Mesendoderm (in vitro differentiated cells): ENCODE data around the gene R3HDM2.

Source experiments
- DNase-seq: peaks from one replicate; pipeline ENCODE4 v3.0.0; 2013
- H2AK5ac ChIP-seq: 2 replicates; pipeline ENCODE4 v1.6.1; 2013; ENCODE audit warnings: low read length, inconsistent platforms
- H2BK120ac ChIP-seq: 2 replicates; pipeline ENCODE4 v1.6.1; 2013; ENCODE audit warnings: low read depth, mild to moderate bottlenecking, low read length, moderate library complexity, mixed read lengths
- H2BK15ac ChIP-seq: replicated peaks from 2 replicates; pipeline ENCODE4 v1.6.1; 2013; ENCODE audit warnings: low read depth, mild to moderate bottlenecking, moderate library complexity
- H2BK5ac ChIP-seq: 2 replicates; pipeline ENCODE4 v1.6.1; 2013; ENCODE audit warnings: low read length, inconsistent platforms
- H3K18ac ChIP-seq: 2 replicates; pipeline ENCODE4 v1.6.1; 2013; ENCODE audit warnings: mild to moderate bottlenecking, low read length, mixed read lengths
- H3K23ac ChIP-seq: one replicate; pipeline ENCODE4 v1.6.1; 2013; ENCODE audit warnings: low read length
- H3K27ac ChIP-seq: 2 replicates; pipeline ENCODE4 v1.5.1; 2013; ENCODE audit warnings: low read depth, mild to moderate bottlenecking, inconsistent platforms, low read length, moderate library complexity
- H3K27me3 ChIP-seq: 2 replicates; pipeline ENCODE4 v1.6.1; 2013; ENCODE audit warnings: low read length, control low read depth, mild to moderate bottlenecking, inconsistent platforms; ENCODE audit not compliant: insufficient read depth, poor library complexity
- H3K36me3 ChIP-seq: 2 replicates; pipeline ENCODE4 v1.6.1; 2013; ENCODE audit warnings: low read length, inconsistent platforms; ENCODE audit not compliant: control insufficient read depth, insufficient read depth
- H3K4ac ChIP-seq: one replicate; pipeline ENCODE4 v1.6.1; 2013; ENCODE audit warnings: low read depth, mild to moderate bottlenecking, low read length, moderate library complexity
- H3K4me1 ChIP-seq: 2 replicates; pipeline ENCODE4 v1.6.1; 2013; ENCODE audit warnings: low read depth, low read length, inconsistent platforms; ENCODE audit not compliant: control insufficient read depth
- H3K4me2 ChIP-seq: 2 replicates; pipeline ENCODE4 v1.6.1; 2013; ENCODE audit warnings: low read length
- H3K4me3 ChIP-seq: 2 replicates; pipeline ENCODE4 v1.5.1; 2013; ENCODE audit warnings: mild to moderate bottlenecking, low read length
- H3K56ac ChIP-seq: one replicate; pipeline ENCODE4 v1.6.1; 2013; ENCODE audit warnings: low read length
- H3K79me1 ChIP-seq: 2 replicates; pipeline ENCODE4 v1.6.1; 2013; ENCODE audit warnings: low read length, inconsistent platforms
- H3K79me2 ChIP-seq: 2 replicates; pipeline ENCODE4 v1.6.1; 2013; ENCODE audit warnings: mild to moderate bottlenecking, low read length; ENCODE audit not compliant: control insufficient read depth, insufficient read depth
- H3K9ac ChIP-seq: 2 replicates; pipeline ENCODE4 v1.6.1; 2013; ENCODE audit warnings: low read length, inconsistent platforms
- H4K5ac ChIP-seq: one replicate; pipeline ENCODE4 v1.6.1; 2013; ENCODE audit warnings: low read length
- H4K8ac ChIP-seq: one replicate; pipeline ENCODE4 v1.6.1; 2013; ENCODE audit warnings: low read depth, mild to moderate bottlenecking, control low read depth, low read length, moderate library complexity
- WGBS: extraction: QIAGEN DNeasy Blood & Tissue Kit; methylation state at CpG from one replicate; pipeline ENCODE4 v1.1.7; 2013; ENCODE audit warnings: low lambda C conversion rate, missing lambda C conversion rate; ENCODE audit not compliant: insufficient coverage; ENCODE audit errors: extremely low coverage; 5-methylcytosine and 5-hydroxymethylcytosine counted together

Gene R3HDM2

DNA sequence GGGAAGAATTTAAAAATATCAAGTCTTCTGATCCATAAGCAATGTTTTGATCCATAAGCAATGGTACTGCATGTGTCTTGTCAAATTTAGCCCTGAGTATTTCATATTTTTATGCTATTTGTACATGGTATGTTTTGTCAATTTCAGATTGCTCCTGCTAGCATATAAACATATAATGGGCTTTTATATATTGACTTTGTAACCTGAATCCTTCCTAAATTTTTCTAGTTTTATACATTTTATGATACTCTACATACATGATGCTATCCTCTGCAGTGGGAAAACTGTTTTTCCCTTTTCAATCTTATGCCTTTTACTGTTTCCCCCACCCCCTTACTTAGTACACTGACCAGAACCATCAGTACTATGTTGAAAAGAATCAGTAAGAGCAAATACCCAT lies 75.1 kb downstream of the R3HDM2 start:
- Histone ChIP-seq H3K79me2 (no peaks in the 10 kb centered on the region), H3K9ac (no peak overlapping the region), H3K27me3 (no peaks in the 10 kb centered on the region), H3K79me1 (no peaks in the 10 kb centered on the region), H4K5ac (no peak overlapping the region), H3K4ac (no peak overlapping the region), H3K23ac (no peak overlapping the region), H4K8ac (no peak overlapping the region), H3K4me3 (no peak overlapping the region), H3K18ac (no peak overlapping the region), H2BK15ac (no peak overlapping the region), H3K36me3 (no peaks in the 10 kb centered on the region), H2BK5ac (no peak overlapping the region), H3K4me2 (no peak overlapping the region), H3K4me1 (no peaks in the 10 kb centered on the region), H2BK120ac (no peak overlapping the region), H3K56ac (no peak overlapping the region), H3K27ac (no peak overlapping the region), H2AK5ac (no peak overlapping the region)
- no peak for DNase-seq

DNA sequence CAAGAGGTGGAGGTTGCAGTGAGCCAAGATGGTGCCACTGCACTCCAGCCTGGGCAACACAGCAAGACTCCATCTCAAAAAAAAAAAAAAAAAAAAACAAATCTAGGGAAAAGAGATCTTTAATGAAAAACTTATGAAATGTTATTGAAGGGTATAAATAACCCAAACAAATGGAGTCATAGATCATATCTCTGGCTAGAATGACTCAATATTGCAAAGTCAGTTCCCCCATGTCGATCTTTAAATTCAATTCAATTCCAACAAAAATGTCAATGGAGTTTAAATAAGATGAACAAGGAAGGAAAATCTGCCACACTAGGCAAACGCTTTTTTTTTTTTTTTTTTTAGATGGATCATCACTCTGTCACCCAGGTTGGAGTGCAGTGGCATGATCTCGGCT lies 78.7 kb downstream of the R3HDM2 start:
- no peaks in the 10 kb centered on the region for H3K79me1 ChIP-seq
- H3K4ac ChIP-seq: no peak overlapping the region
- no peak overlapping the region for H3K18ac ChIP-seq
- H3K4me3 ChIP-seq: no peak overlapping the region
- H3K9ac ChIP-seq: no peak overlapping the region
- H3K4me2 ChIP-seq: no peak overlapping the region
- H3K27ac ChIP-seq: no peak overlapping the region
- no peak overlapping the region for H2AK5ac ChIP-seq
- no CpG with 5 or more reads among the region's 3 CpGs for WGBS
- no peak overlapping the region for H4K5ac ChIP-seq
- H2BK15ac ChIP-seq: no peak overlapping the region
- H2BK5ac ChIP-seq: no peak overlapping the region
- no peak overlapping the region for H2BK120ac ChIP-seq
- no peak overlapping the region for H4K8ac ChIP-seq
- no peaks in the 10 kb centered on the region for H3K36me3 ChIP-seq
- H3K4me1 ChIP-seq: no peaks in the 10 kb centered on the region
- no peaks in the 10 kb centered on the region for H3K27me3 ChIP-seq
- no peak overlapping the region for H3K23ac ChIP-seq
- no peak overlapping the region for H3K56ac ChIP-seq
- DNase-seq: no peak
- no peaks in the 10 kb centered on the region for H3K79me2 ChIP-seq

DNA sequence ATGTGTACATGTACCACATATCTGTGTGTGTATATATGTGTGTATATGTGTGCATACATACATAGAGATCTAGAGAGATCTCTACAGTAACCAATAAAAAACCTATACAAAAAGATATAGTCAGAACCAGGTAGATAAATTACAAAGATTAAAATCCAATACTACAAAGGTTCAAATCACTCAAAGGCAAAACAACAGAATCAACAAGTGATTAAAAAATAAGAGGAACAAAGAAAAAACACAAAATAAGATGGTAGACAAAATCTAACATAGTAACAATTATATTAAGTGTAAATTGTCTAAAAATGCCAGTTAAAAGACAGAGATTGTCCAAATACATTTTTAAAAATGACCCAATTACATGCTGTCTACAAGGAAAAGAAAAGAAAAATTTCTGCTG lies 83.6 kb downstream of the R3HDM2 start:
- H2BK120ac ChIP-seq: no peak overlapping the region
- no peak overlapping the region for H2BK15ac ChIP-seq
- no peak overlapping the region for H3K4ac ChIP-seq
- no peaks in the 10 kb centered on the region for H3K79me2 ChIP-seq
- no peak for DNase-seq
- H3K36me3 ChIP-seq: no peaks in the 10 kb centered on the region
- no peak overlapping the region for H2AK5ac ChIP-seq
- no peaks in the 10 kb centered on the region for H3K27me3 ChIP-seq
- no peak overlapping the region for H3K4me3 ChIP-seq
- no peak overlapping the region for H4K5ac ChIP-seq
- H3K4me1 ChIP-seq: no peaks in the 10 kb centered on the region
- no peak overlapping the region for H4K8ac ChIP-seq
- no peak overlapping the region for H2BK5ac ChIP-seq
- no peak overlapping the region for H3K23ac ChIP-seq
- H3K56ac ChIP-seq: no peak overlapping the region
- no peak overlapping the region for H3K4me2 ChIP-seq
- H3K27ac ChIP-seq: no peak overlapping the region
- no peaks in the 10 kb centered on the region for H3K79me1 ChIP-seq
- H3K18ac ChIP-seq: no peak overlapping the region
- H3K9ac ChIP-seq: no peak overlapping the region

DNA sequence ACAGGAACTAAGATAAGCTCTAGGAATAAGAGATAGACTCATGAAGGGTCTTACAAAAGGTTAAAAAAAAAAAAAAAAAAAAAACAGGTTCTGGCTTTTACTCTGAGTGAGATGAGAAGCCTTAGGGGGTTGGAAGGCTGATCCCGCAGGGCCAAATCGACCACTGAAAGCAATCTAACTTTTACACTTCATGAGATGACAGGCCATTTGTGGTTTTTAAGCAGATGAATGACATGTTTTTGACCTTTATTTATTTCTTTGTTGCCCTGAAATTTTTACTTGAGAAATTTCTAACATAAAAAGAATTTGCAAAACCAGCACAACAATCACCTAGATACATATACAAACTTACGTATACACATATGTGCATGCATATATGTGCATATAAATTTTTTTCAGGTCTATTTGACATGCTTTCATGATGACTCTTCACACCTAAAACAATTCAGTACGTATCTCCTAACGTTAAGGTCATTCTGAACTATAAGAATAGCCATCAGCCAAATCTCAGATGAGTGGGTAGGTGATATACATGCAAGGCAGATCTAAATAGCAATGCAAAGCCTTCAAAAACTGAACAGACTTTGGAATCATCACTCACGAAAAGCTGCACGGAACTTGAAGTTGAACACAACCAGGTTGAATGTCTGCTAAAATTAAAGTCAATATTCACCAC lies 87.0 kb downstream of the R3HDM2 start:
- Histone ChIP-seq H3K4me3 (no peak overlapping the region), H3K79me1 (no peaks in the 10 kb centered on the region), H3K4ac (no peak overlapping the region), H3K23ac (no peak overlapping the region), H2BK120ac (no peak overlapping the region), H3K79me2 (no peaks in the 10 kb centered on the region), H3K27me3 (no peaks in the 10 kb centered on the region), H3K4me1 (no peaks in the 10 kb centered on the region), H3K9ac (no peak overlapping the region), H3K4me2 (no peak overlapping the region), H2BK5ac (no peak overlapping the region), H3K56ac (no peak overlapping the region), H3K36me3 (no peaks in the 10 kb centered on the region), H4K8ac (no peak overlapping the region), H2AK5ac (no peak overlapping the region), H3K18ac (no peak overlapping the region), H3K27ac (no peak overlapping the region), H2BK15ac (no peak overlapping the region), H4K5ac (no peak overlapping the region)
- no CpG with 5 or more reads among the region's 7 CpGs for WGBS
- no peak for DNase-seq

DNA sequence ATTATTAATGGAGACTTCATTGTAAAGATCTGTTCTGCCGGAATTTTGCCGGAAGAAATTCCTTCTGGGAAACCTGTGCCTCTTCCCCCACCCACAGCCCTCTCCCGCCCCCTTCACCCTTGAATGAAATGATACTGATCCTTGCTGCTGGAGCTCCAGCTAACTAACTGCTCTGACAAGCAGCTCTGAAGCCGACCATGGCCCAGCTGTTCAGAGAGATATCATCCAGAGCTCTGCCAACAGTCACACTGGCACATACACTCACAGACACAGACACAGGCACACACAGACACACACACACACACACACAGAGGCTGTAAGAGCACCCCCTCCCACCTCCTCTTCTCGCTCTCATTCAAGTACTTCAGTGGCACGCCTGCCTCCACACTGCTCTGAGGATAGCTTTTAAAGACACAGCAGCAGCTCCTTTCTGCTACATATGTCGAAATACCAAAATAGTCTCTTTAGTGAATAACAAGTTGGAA lies 88.6 kb downstream of the R3HDM2 start:
- no CpG with 5 or more reads among the region's 7 CpGs for WGBS
- H3K4me3 ChIP-seq: no peak overlapping the region

DNA sequence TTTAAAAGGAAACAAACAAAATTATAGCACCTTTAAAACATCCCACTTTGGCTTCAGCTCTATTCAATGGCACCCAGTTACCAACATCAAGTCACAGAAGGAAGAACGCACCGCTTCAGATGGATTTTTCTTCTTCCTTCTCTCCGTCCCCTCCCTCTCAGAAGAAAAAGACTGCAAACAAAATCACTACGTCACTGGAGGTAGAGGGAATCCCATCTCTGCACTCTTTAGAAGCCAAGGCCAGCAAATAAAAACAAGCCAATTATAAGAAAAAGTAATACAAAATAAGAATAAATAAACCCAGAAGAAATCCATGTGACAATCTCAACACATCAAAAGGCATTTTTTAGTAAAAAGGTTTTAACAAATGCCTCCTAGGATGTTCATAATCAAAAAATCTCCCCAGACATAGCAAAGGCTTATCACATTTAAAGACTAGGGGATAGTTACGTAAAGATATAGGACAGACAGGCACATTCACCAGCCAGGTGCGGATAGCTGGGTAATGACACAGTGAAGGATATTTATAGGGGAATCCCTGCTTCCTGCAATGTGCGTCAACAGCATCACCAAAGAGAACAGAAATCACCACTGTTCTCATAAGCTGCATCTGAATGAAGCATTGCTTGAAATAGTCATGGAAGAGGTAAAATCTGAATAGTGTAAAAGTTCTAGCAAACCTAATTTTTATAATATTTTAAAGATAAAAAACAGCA lies 89.4 kb downstream of the R3HDM2 start:
- Histone ChIP-seq H2BK5ac (no peak overlapping the region), H3K56ac (no peak overlapping the region), H4K8ac (no peak overlapping the region), H2BK120ac (no peak overlapping the region), H3K18ac (no peak overlapping the region), H3K9ac (no peak overlapping the region), H3K79me2 (no peaks in the 10 kb centered on the region), H3K79me1 (no peaks in the 10 kb centered on the region), H3K4ac (no peak overlapping the region), H2BK15ac (no peak overlapping the region), H3K23ac (no peak overlapping the region), H3K4me2 (no peak overlapping the region), H3K4me1 (no peaks in the 10 kb centered on the region), H2AK5ac (no peak overlapping the region), H3K36me3 (no peaks in the 10 kb centered on the region), H3K4me3 (no peak overlapping the region), H3K27ac (no peak overlapping the region), H3K27me3 (no peaks in the 10 kb centered on the region), H4K5ac (no peak overlapping the region)
- DNase-seq: no peak
- no CpG with 5 or more reads among the region's 7 CpGs for WGBS

More for the DNA sequence above, 88.6 kb downstream of the R3HDM2 start:
- Histone ChIP-seq H2BK15ac (no peak overlapping the region), H3K23ac (no peak overlapping the region), H3K79me2 (no peaks in the 10 kb centered on the region), H3K56ac (peak overlapping the region; percentile 9), H2BK120ac (no peak overlapping the region), H3K9ac (peak overlapping the region; percentile 1), H4K5ac (no peak overlapping the region), H2AK5ac (no peak overlapping the region), H3K27ac (no peak overlapping the region), H3K27me3 (no peaks in the 10 kb centered on the region), H3K4me2 (no peak overlapping the region), H3K4me1 (no peaks in the 10 kb centered on the region), H4K8ac (no peak overlapping the region), H3K18ac (no peak overlapping the region), H3K79me1 (no peaks in the 10 kb centered on the region), H3K4ac (no peak overlapping the region), H3K36me3 (no peaks in the 10 kb centered on the region), H2BK5ac (no peak overlapping the region)
- peak; percentile 72 for DNase-seq
